ENCODE measurements around the gene ADGRL3.
"Not testable (repeated sequence)": the region's sequence is repeated elsewhere in the genome, so short reads cannot be mapped to it uniquely, and the experiment has no call there.

ADGRL3 gene

GRCh38 chr4:61665649-61666048 is 465.5 kb downstream of the ADGRL3 start:
- no peak for DNase-seq

GRCh38 chr4:61666244-61666643 is 466.1 kb downstream of the ADGRL3 start:
- DNase-seq, result no peak

- DNase-seq, result no peak
Observed at GRCh38 chr4:61671599-61671998, 471.5 kb downstream of the ADGRL3 start.

- DNase-seq, result no peak
Observed at GRCh38 chr4:61675464-61675863, 475.3 kb downstream of the ADGRL3 start.

- DNase-seq, result no peak
Observed at GRCh38 chr4:61678297-61678696, 478.2 kb downstream of the ADGRL3 start.

- DNase-seq, result no peak
Observed at GRCh38 chr4:61693520-61693919, 493.4 kb downstream of the ADGRL3 start.

GRCh38 chr4:61714387-61714911 is 514.3 kb downstream of the ADGRL3 start:
- no peak for DNase-seq

- DNase-seq, result no peak
Observed at GRCh38 chr4:61716426-61716825, 516.3 kb downstream of the ADGRL3 start.

- no peak for DNase-seq
Observed at GRCh38 chr4:61723492-61723891, 523.4 kb downstream of the ADGRL3 start.

GRCh38 chr4:61727286-61727685 is 527.2 kb downstream of the ADGRL3 start:
- DNase-seq, result no peak

GRCh38 chr4:61734409-61734808 is 534.3 kb downstream of the ADGRL3 start:
- no peak for DNase-seq

GRCh38 chr4:61739887-61740286 is 539.8 kb downstream of the ADGRL3 start:
- DNase-seq, result no peak

- no peak for DNase-seq
Observed at GRCh38 chr4:61740886-61741285, 540.8 kb downstream of the ADGRL3 start.

- DNase-seq, result no peak
Observed at GRCh38 chr4:61741327-61742096, 541.4 kb downstream of the ADGRL3 start.

- no peak for DNase-seq
Observed at GRCh38 chr4:61750810-61751209, 550.7 kb downstream of the ADGRL3 start.

GRCh38 chr4:61752617-61753016 is 552.5 kb downstream of the ADGRL3 start:
- DNase-seq, result no peak

- no peak for DNase-seq
Observed at GRCh38 chr4:61753739-61754138, 553.6 kb downstream of the ADGRL3 start.

- DNase-seq, result not testable (repeated sequence)
Observed at GRCh38 chr4:61756937-61757336, 556.8 kb downstream of the ADGRL3 start.

GRCh38 chr4:61757983-61758382 is 557.9 kb downstream of the ADGRL3 start:
- DNase-seq, result not testable (repeated sequence)

- not testable (repeated sequence) for DNase-seq
Observed at GRCh38 chr4:61758596-61758995, 558.5 kb downstream of the ADGRL3 start.

- not testable (repeated sequence) for DNase-seq
Observed at GRCh38 chr4:61759245-61759644, 559.1 kb downstream of the ADGRL3 start.

- DNase-seq, result not testable (repeated sequence)
Observed at GRCh38 chr4:61759885-61760284, 559.8 kb downstream of the ADGRL3 start.

- DNase-seq, result no peak
Observed at GRCh38 chr4:61760820-61761219, 560.7 kb downstream of the ADGRL3 start.

- no peak for DNase-seq
Observed at GRCh38 chr4:61762722-61763627, 562.8 kb downstream of the ADGRL3 start.

All from stimulated activated CD4-positive, alpha-beta T cell treated with anti-CD3 and anti-CD28 coated beads, Interleukin-4, amount 100 ng/mL, for 4 hours (primary cell).